ENCODE data around the gene LIN52.

The LIN52 gene

GRCh38 chr14:74238974-74239847, 154.5 kb downstream of the LIN52 start, which contains the start of gene VSX2:
VSX2 (plus strand) TSS chr14:74239449; CDS start chr14:74239562, 113 bp downstream.
- DNase-seq, result no peak

GRCh38 chr14:74239848-74240793, 155.4 kb downstream of the LIN52 start:
- DNase-seq, result no peak

GRCh38 chr14:74240794-74241651, 156.3 kb downstream of the LIN52 start:
- DNase-seq, result no peak

GRCh38 chr14:74241652-74242017, 156.9 kb downstream of the LIN52 start:
- no peak for DNase-seq

- DNase-seq, result no peak
Measured at GRCh38 chr14:74242021-74242779, 157.4 kb downstream of the LIN52 start.

- no peak for DNase-seq
Measured at GRCh38 chr14:74242780-74243042, 158.0 kb downstream of the LIN52 start.

- DNase-seq, result no peak
Measured at GRCh38 chr14:74243051-74243450, 158.3 kb downstream of the LIN52 start.

- DNase-seq, result no peak
Measured at GRCh38 chr14:74244115-74244514, 159.4 kb downstream of the LIN52 start.

- DNase-seq, result peak; percentile 24
Measured at GRCh38 chr14:74245292-74245691, 160.5 kb downstream of the LIN52 start.

GRCh38 chr14:74246542-74246941, 161.8 kb downstream of the LIN52 start:
- DNase-seq, result no peak

- no peak for DNase-seq
Measured at GRCh38 chr14:74248017-74248416, 163.3 kb downstream of the LIN52 start.

- no peak for DNase-seq
Measured at GRCh38 chr14:74249433-74250375, 164.9 kb downstream of the LIN52 start.
